Osteoblast (primary cell): ENCODE measurements around the gene APBB3. TPM values are rescaled to one million over a fixed set of nuclear protein-coding genes. Genes with fewer than 3 reads are reported as not detected.

Experiments
- DNase-seq: peaks from one replicate; pipeline ENCODE4 v3.0.0; 2011; ENCODE audit warnings: low spot score, mixed read lengths; ENCODE audit not compliant: insufficient read length; ENCODE audit errors: missing footprints
- H2AFZ ChIP-seq: 2 replicates; pipeline ENCODE4 v1.6.0; 2011; ENCODE audit warnings: mild to moderate bottlenecking, low read length
- H3K27ac ChIP-seq: 2 replicates; pipeline ENCODE4 v1.5.1; 2011; ENCODE audit warnings: mild to moderate bottlenecking, low read depth, low read length, moderate library complexity
- H3K27me3 ChIP-seq: 2 replicates; pipeline ENCODE4 v1.6.0; 2012; ENCODE audit warnings: mild to moderate bottlenecking, control low read depth, inconsistent platforms, low read length, moderate library complexity; ENCODE audit not compliant: insufficient read depth
- H3K36me3 ChIP-seq: 2 replicates; pipeline ENCODE4 v1.5.1; 2011; ENCODE audit warnings: mild to moderate bottlenecking, low read length, control low read depth, moderate library complexity; ENCODE audit not compliant: insufficient read depth
- H3K4me1 ChIP-seq: 2 replicates; pipeline ENCODE4 v1.5.1; 2011; ENCODE audit warnings: mild to moderate bottlenecking, low read length, control low read depth, moderate library complexity; ENCODE audit not compliant: insufficient read depth
- H3K4me2 ChIP-seq: 2 replicates; pipeline ENCODE4 v1.6.0; 2011; ENCODE audit warnings: mild to moderate bottlenecking, low read length; ENCODE audit not compliant: insufficient read depth
- H3K4me3 ChIP-seq: fragments of 200-600 bp; sonication (generic); 3 replicates; pipeline ENCODE4 v1.5.1; 2012; ENCODE audit warnings: mild to moderate bottlenecking, low read length, inconsistent platforms; ENCODE audit not compliant: insufficient read depth
- H3K79me2 ChIP-seq: 2 replicates; pipeline ENCODE4 v1.6.0; 2012; ENCODE audit warnings: mild to moderate bottlenecking, low read length, control low read depth, inconsistent platforms; ENCODE audit not compliant: insufficient read depth
- H3K9me3 ChIP-seq: 2 replicates; pipeline ENCODE4 v1.5.1; 2011; ENCODE audit warnings: low read depth, low read length, control low read depth
- H4K20me1 ChIP-seq: 2 replicates; pipeline ENCODE4 v1.6.0; 2012; ENCODE audit warnings: mild to moderate bottlenecking, low read length, control low read depth; ENCODE audit not compliant: insufficient read depth
- CTCF ChIP-seq: IDR thresholded peaks from 2 replicates; pipeline ENCODE4 v1.5.1; 2011; ENCODE audit warnings: mild to moderate bottlenecking, low read depth, low read length, moderate library complexity; ENCODE audit errors: extremely low read depth
- total RNA-seq: library from RNA; depleted of rRNA; stranded (reverse); fragments of >200 nt; gene quantifications from 2 replicates; pipeline ENCODE4 v1.2.3, GENCODE V29; 2012

APBB3 gene
- total RNA-seq, 1 donor, result 24.2 TPM

- peaks cover 37% of the 10 kb centered on the region for H3K36me3 ChIP-seq
- TF ChIP-seq CTCF, result no peak
- no peak for DNase-seq
Observed at GRCh38 chr5:140542972-140543371, 21.4 kb downstream of the APBB3 start.

GRCh38 chr5:140540227-140540626, 24.2 kb downstream of the APBB3 start:
- DNase-seq, result peak; percentile 17
- Histone ChIP-seq H3K27ac (no peak overlapping the region), H3K79me2 (peaks cover 8% of the 10 kb centered on the region), H3K4me2 (no peak overlapping the region), H3K4me1 (no peaks in the 10 kb centered on the region), H2AFZ (no peak overlapping the region), H4K20me1 (no peaks in the 10 kb centered on the region), H3K4me3 (no peak overlapping the region), H3K36me3 (peaks cover 54% of the 10 kb centered on the region), H3K9me3 (no peaks in the 10 kb centered on the region), H3K27me3 (no peaks in the 10 kb centered on the region)
- TF ChIP-seq CTCF, result no peak

More at GRCh38 chr5:140542972-140543371, 21.4 kb downstream of the APBB3 start:
- H3K9me3 ChIP-seq, result no peaks in the 10 kb centered on the region
- H3K79me2 ChIP-seq, result no peaks in the 10 kb centered on the region
- H3K4me2 ChIP-seq, result no peak overlapping the region
- peaks cover 9% of the 10 kb centered on the region for H3K4me1 ChIP-seq
- no peaks in the 10 kb centered on the region for H4K20me1 ChIP-seq
- no peak overlapping the region for H3K4me3 ChIP-seq
- H3K27me3 ChIP-seq, result no peaks in the 10 kb centered on the region
- H3K27ac ChIP-seq, result no peak overlapping the region
- H2AFZ ChIP-seq, result no peak overlapping the region

GRCh38 chr5:140524003-140524402, 40.4 kb downstream of the APBB3 start:
- no peaks in the 10 kb centered on the region for H3K27me3 ChIP-seq

GRCh38 chr5:140513124-140513523, 51.3 kb downstream of the APBB3 start:
- Histone ChIP-seq H3K4me2 (no peak overlapping the region), H3K36me3 (peaks cover 40% of the 10 kb centered on the region), H3K27ac (no peak overlapping the region), H3K79me2 (no peaks in the 10 kb centered on the region), H3K27me3 (no peaks in the 10 kb centered on the region), H2AFZ (no peak overlapping the region), H3K4me1 (no peaks in the 10 kb centered on the region), H4K20me1 (no peaks in the 10 kb centered on the region), H3K9me3 (no peaks in the 10 kb centered on the region), H3K4me3 (no peak overlapping the region)
- no peak for DNase-seq
- TF ChIP-seq CTCF, result no peak

More at GRCh38 chr5:140524003-140524402, 40.4 kb downstream of the APBB3 start:
- DNase-seq, result no peak
- no peak overlapping the region for H3K27ac ChIP-seq
- no peaks in the 10 kb centered on the region for H3K4me1 ChIP-seq
- no peaks in the 10 kb centered on the region for H4K20me1 ChIP-seq
- H3K36me3 ChIP-seq, result peaks cover 47% of the 10 kb centered on the region
- no peak overlapping the region for H3K4me3 ChIP-seq
- H3K9me3 ChIP-seq, result no peaks in the 10 kb centered on the region
- H2AFZ ChIP-seq, result no peak overlapping the region
- no peak for TF ChIP-seq CTCF
- H3K79me2 ChIP-seq, result no peaks in the 10 kb centered on the region
- H3K4me2 ChIP-seq, result no peak overlapping the region
